GM12873 (cell line): ENCODE measurements around the gene MAP6.

ENCODE experiments used
- CTCF ChIP-seq: IDR thresholded peaks from 2 replicates; pipeline ENCODE4 v1.5.1; 2012; ENCODE audit warnings: low read depth, mild to moderate bottlenecking, moderate library complexity, low read length, control low read depth; ENCODE audit not compliant: insufficient read depth; ENCODE audit errors: missing control alignments

The MAP6 gene

GRCh38 chr11:75652936-75653335 lies 15.9 kb downstream of the MAP6 start:
- TF ChIP-seq CTCF: no peak

GRCh38 chr11:75651218-75651617 lies 17.6 kb downstream of the MAP6 start:
- no peak for TF ChIP-seq CTCF

GRCh38 chr11:75650167-75650723 lies 18.6 kb downstream of the MAP6 start:
- no peak for TF ChIP-seq CTCF

GRCh38 chr11:75644946-75645345 lies 23.9 kb downstream of the MAP6 start:
- TF ChIP-seq CTCF: no peak

GRCh38 chr11:75644370-75644769 lies 24.5 kb downstream of the MAP6 start:
- no peak for TF ChIP-seq CTCF

GRCh38 chr11:75642402-75643113 lies 26.3 kb downstream of the MAP6 start:
- no peak for TF ChIP-seq CTCF

- TF ChIP-seq CTCF: no peak
Measured at GRCh38 chr11:75639762-75640181, 29.1 kb downstream of the MAP6 start.
